Activated CD4-positive, alpha-beta T cell treated with anti-CD3 and anti-CD28 coated beads, Interleukin-2, amount 50 U/mL, for 16 hours (primary cell): ENCODE results near the gene MINDY4.

ENCODE experiments used
- DNase-seq: peaks from one replicate; pipeline ENCODE4 v3.0.0-alpha.2; 2020

MINDY4 gene

GRCh38 chr7:30906515-30907240, 135.5 kb downstream of the MINDY4 start:
- DNase-seq, result no peak

- DNase-seq, result no peak
Measured at GRCh38 chr7:30907527-30908267, 136.5 kb downstream of the MINDY4 start.

GRCh38 chr7:30908681-30909080, 137.5 kb downstream of the MINDY4 start:
- DNase-seq, result no peak

- DNase-seq, result no peak
Measured at GRCh38 chr7:30909431-30909830, 138.2 kb downstream of the MINDY4 start.

GRCh38 chr7:30910411-30911073, 139.3 kb downstream of the MINDY4 start:
- no peak for DNase-seq

GRCh38 chr7:30911133-30911532, 139.9 kb downstream of the MINDY4 start:
- no peak for DNase-seq

GRCh38 chr7:30911561-30911969, 140.3 kb downstream of the MINDY4 start, which contains the start of gene AQP1:
AQP1 (plus strand) TSS chr7:30911853; CDS start chr7:30911910, 57 bp downstream.
- DNase-seq, result no peak

GRCh38 chr7:30912021-30912730, 141.0 kb downstream of the MINDY4 start:
- no peak for DNase-seq

GRCh38 chr7:30912731-30912985, 141.4 kb downstream of the MINDY4 start:
- DNase-seq, result no peak

- DNase-seq, result no peak
Measured at GRCh38 chr7:30912986-30913811, 142.0 kb downstream of the MINDY4 start.

- DNase-seq, result no peak
Measured at GRCh38 chr7:30913821-30914515, 142.8 kb downstream of the MINDY4 start.

- no peak for DNase-seq
Measured at GRCh38 chr7:30914596-30914995, 143.4 kb downstream of the MINDY4 start.

GRCh38 chr7:30915005-30915601, 143.9 kb downstream of the MINDY4 start:
- DNase-seq, result no peak

GRCh38 chr7:30915751-30916150, 144.5 kb downstream of the MINDY4 start:
- no peak for DNase-seq

GRCh38 chr7:30916255-30916654, 145.0 kb downstream of the MINDY4 start:
- DNase-seq, result no peak

GRCh38 chr7:30916767-30917166, 145.6 kb downstream of the MINDY4 start:
- no peak for DNase-seq

- no peak for DNase-seq
Measured at GRCh38 chr7:30917216-30917893, 146.1 kb downstream of the MINDY4 start.

GRCh38 chr7:30918676-30919075, 147.5 kb downstream of the MINDY4 start:
- DNase-seq, result no peak

- DNase-seq, result no peak
Measured at GRCh38 chr7:30920021-30920583, 148.9 kb downstream of the MINDY4 start.
